ENCODE results near the gene SMAD2.

- TF ChIP-seq EZH2 (IDR thresholded peaks at IDR 0.05) = no peak
- no peak for TF ChIP-seq POLR2AphosphoS5 (IDR thresholded peaks at IDR 0.05; ENCODE audit: borderline replicate concordance, low read depth, low read length)
- TF ChIP-seq FOXP2 (optimal IDR thresholded peaks at IDR 0.05; ENCODE audit: control extremely low read depth, extremely low read length, insufficient read depth) = no peak
Measured at GRCh38 chr18:47898696-47899095, 31.8 kb downstream of the SMAD2 start.

Data from SK-N-MC (cell line).